GM04504 (cell line): ENCODE data around the gene FSD2.
"Not testable (repeated sequence)": the region's sequence is repeated elsewhere in the genome, so short reads cannot be mapped to it uniquely, and the experiment has no call there.

ENCODE experiments used
- DNase-seq: peaks from one replicate; pipeline ENCODE4 v3.0.0-alpha.2; 2012; ENCODE audit warnings: low read depth

The FSD2 gene

GRCh38 chr15:82830427-82831173 is 24.7 kb upstream of the FSD2 start:
- DNase-seq, result no peak

- DNase-seq, result no peak
Measured at GRCh38 chr15:82829234-82829633, 23.4 kb upstream of the FSD2 start.

DNA sequence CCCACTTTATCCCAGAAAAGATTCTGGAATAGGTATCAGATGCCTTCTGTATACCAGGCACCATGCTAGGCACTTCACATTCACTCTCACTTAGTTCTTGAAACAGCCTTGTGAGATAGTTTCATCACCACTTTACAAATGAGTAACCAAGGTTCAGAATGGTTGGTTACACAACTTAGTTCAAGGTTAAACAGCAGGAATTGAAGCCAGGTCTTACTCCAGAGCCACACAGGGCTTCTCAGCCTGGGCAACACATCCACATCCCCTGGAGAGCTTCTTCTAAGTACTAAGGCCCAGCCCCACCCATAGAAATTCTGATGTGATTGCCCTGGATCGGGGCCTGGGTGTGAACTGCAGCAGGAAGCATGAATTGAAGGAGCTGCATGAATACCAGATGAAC is 22.2 kb upstream of the FSD2 start:
- DNase-seq, result no peak

DNA sequence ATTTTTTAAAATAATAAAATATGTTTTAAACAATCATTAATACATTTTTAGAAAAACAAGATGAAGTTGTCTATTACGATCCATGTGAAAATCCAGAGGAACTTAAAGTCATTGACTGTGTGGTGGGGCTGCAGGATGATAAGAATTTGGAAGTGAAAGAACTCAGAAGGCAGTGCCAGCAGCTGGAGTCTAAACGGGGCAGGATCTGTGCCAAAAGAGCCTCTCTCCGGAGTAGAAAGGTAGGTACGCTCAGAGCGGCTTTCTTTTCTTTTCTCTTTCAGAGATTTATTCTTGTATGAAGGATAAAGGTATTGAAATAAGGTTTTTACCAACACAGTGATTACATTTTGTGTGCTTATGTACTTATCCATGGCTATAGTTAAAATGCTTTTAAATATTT is 17.2 kb upstream of the FSD2 start:
- DNase-seq, result no peak

DNA sequence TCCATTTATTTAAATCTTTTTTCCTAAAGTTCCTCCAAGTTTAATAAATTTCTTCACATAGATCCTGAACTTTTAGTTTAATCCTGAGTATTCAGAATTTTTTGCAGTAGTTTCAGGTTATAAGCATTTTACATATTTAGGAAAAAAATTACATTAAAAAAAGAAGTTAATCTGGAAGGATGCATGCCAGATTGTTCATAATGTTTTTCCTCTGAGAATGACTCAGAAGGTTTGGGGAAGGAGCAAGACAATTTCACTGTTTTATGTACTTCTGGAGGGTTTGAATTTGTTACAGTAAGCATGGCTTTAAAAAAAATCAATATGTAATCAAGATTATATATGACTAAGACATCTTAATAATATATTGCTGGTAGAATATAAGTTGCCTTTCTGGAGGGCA is 16.0 kb upstream of the FSD2 start:
- not testable (repeated sequence) for DNase-seq

DNA sequence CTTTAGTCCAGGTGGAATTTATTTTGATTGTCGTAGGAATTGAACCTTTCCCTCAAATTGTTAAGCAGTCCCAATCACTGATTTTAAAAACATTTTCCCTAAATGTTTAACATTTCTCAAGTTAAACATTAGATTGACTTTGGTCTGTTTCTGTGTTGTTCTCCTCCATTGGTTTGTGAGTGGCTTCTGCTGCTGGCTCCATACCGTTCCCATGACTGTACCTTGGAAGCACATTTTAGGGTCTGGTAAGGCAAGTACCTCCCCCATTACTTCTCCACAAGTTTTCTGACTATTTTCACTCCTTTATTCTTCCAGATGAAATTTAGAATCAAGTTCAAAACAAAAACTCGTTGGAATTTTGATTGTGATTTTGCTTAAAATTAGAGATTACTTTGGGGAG is 15.5 kb upstream of the FSD2 start:
- DNase-seq, result not testable (repeated sequence)

DNA sequence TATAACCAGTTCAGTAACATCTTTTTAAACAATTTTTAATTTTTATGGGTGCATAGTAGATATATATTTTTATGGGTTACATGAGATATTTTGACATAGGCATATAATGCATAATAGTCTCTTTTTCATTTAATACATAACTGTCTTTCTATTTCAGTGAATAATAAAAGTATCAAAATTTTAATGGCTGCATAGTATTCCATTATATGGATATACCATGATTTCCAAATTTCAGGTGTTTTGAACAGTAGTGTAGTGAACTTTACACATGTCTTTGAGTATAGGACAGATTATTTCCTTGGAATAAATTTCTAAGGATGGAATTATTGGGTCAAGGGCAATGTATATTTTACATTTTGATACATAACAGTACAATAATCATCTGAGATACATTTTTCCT is 14.3 kb upstream of the FSD2 start:
- DNase-seq, result no peak

- DNase-seq, result no peak
Measured at GRCh38 chr15:82812994-82813393, 7.1 kb upstream of the FSD2 start.

DNA sequence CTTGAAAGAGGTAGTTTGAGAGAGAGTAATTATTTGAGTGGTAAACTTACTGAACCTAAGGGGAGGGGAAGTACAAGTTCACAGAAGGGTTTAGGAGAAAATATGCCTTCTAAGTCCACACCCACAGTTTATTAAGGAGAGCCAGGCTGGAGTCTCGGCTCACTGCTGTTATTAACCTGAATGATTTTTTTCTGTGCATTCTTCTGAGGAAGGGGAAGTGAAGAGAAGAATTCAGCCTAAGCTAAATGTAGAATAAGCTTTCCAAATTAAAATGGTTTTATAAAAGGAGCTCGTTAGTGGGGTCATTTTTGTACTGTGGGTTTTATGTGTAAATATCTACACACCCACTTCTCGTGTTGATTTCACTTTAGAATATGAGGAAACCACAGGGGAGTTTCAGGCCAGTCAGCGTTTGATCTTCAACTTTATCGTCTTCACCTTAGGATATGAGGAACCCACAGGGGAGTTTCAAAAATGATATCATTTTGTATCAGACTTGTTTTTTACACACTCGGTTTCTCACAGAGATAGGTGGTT is 5.1 kb upstream of the FSD2 start:
- DNase-seq, result no peak

GRCh38 chr15:82810061-82810889 is 4.4 kb upstream of the FSD2 start:
- DNase-seq, result no peak

- peak; percentile 98 for DNase-seq
Measured at GRCh38 chr15:82809308-82810060, 3.6 kb upstream of the FSD2 start, which contains the start of gene WHAMM. Gene WHAMM, plus strand, starts transcription at chr15:82809628. Its CDS starts 99 bp downstream, at chr15:82809727.

GRCh38 chr15:82808634-82809041 is 2.8 kb upstream of the FSD2 start:
- no peak for DNase-seq

GRCh38 chr15:82807920-82808633 is 2.2 kb upstream of the FSD2 start:
- no peak for DNase-seq

DNA sequence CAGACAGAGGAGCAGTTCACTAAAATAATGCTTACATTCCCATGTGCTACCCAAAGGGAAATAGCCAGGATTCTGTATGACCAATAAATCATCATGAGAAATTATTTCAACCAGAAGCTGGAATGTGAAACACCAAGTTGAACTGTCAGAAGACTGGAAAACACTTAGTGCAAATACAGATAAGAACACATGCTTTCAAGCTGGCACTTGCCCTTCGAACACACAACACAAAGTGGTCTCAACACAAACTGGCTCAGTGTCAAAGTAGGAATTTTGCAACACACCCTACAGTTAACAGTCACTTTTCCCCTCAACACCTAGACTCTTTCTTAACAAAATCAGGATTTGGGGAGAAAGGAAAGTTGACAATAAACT is 1.3 kb downstream of the FSD2 start:
- DNase-seq, result no peak

GRCh38 chr15:82803793-82804574 is 1.9 kb downstream of the FSD2 start:
- DNase-seq, result no peak

- no peak for DNase-seq
Measured at GRCh38 chr15:82802497-82802896, 3.4 kb downstream of the FSD2 start.

- DNase-seq, result no peak
Measured at GRCh38 chr15:82799183-82799841, 6.6 kb downstream of the FSD2 start.

- no peak for DNase-seq
Measured at GRCh38 chr15:82798531-82799166, 7.2 kb downstream of the FSD2 start.

- DNase-seq, result no peak
Measured at GRCh38 chr15:82798104-82798503, 7.8 kb downstream of the FSD2 start.

GRCh38 chr15:82793737-82794136 is 12.1 kb downstream of the FSD2 start:
- DNase-seq, result no peak
